Measurements from ENCODE around the gene C1orf159. TPM values are rescaled to one million over a fixed set of nuclear protein-coding genes. Genes with fewer than 3 reads are reported as not detected.
"Not testable (repeated sequence)": the region's sequence is repeated elsewhere in the genome, so short reads cannot be mapped to it uniquely, and the experiment has no call there.

The C1orf159 gene
- total RNA-seq, 1 donor from 2014 or later: 2.1 TPM

GRCh38 chr1:1061682-1062345 is 54.1 kb downstream of the C1orf159 start:
- Histone ChIP-seq H3K36me3 (ENCODE audit: control insufficient read depth in 3 of 3, insufficient read depth in 3 of 3, low read length in 3 of 3) (no peaks in the 10 kb centered on the region), H3K27ac (ENCODE audit: low read depth, low read length) (no peak overlapping the region), H3K4me1 (ENCODE audit: control insufficient read depth in 3 of 3, insufficient read depth in 3 of 3, low read length in 3 of 3) (peaks cover 7 to 22% (median 20%) of the 10 kb centered on the region in 3 donors), H3K27me3 (ENCODE audit: control insufficient read depth in 3 of 3, insufficient read depth in 3 of 3, low read length in 3 of 3) (peaks cover 56 to 76% (median 65%) of the 10 kb centered on the region in 3 donors), H3K9ac (ENCODE audit: low read depth in 1 of 3, low read length in 3 of 3) (no peak overlapping the region), H3K4me3 (ENCODE audit: low read length in 3 of 3) (no peak overlapping the region), H3K9me3 (ENCODE audit: control insufficient read depth in 3 of 3, low read length in 3 of 3) (no peaks in the 10 kb centered on the region)

GRCh38 chr1:1060281-1061000 is 55.4 kb downstream of the C1orf159 start:
- Histone ChIP-seq H3K4me1 (ENCODE audit: control insufficient read depth in 3 of 3, insufficient read depth in 3 of 3, low read length in 3 of 3) (peaks cover 7 to 22% (median 20%) of the 10 kb centered on the region in 3 donors), H3K9ac (ENCODE audit: low read depth in 1 of 3, low read length in 3 of 3) (no peak overlapping the region), H3K4me3 (ENCODE audit: low read length in 3 of 3) (no peak overlapping the region), H3K9me3 (ENCODE audit: control insufficient read depth in 3 of 3, low read length in 3 of 3) (no peaks in the 10 kb centered on the region), H3K36me3 (ENCODE audit: control insufficient read depth in 3 of 3, insufficient read depth in 3 of 3, low read length in 3 of 3) (no peaks in the 10 kb centered on the region), H3K27ac (ENCODE audit: low read depth, low read length) (no peak overlapping the region), H3K27me3 (ENCODE audit: control insufficient read depth in 3 of 3, insufficient read depth in 3 of 3, low read length in 3 of 3) (peaks cover 56 to 77% (median 61%) of the 10 kb centered on the region in 3 donors)

- H3K27ac ChIP-seq (ENCODE audit: low read depth, low read length): no peak overlapping the region
- peak overlapping the region in 2 of 3 donors; percentile 58 to 64 for H3K4me3 ChIP-seq (ENCODE audit: low read length in 3 of 3)
- peaks cover 54 to 74% (median 61%) of the 10 kb centered on the region in 3 donors for H3K27me3 ChIP-seq (ENCODE audit: control insufficient read depth in 3 of 3, insufficient read depth in 3 of 3, low read length in 3 of 3)
- peak overlapping the region in 1 of 3 donors; percentile 45 for H3K9ac ChIP-seq (ENCODE audit: low read depth in 1 of 3, low read length in 3 of 3)
- H3K36me3 ChIP-seq (ENCODE audit: control insufficient read depth in 3 of 3, insufficient read depth in 3 of 3, low read length in 3 of 3): no peaks in the 10 kb centered on the region
- H3K9me3 ChIP-seq (ENCODE audit: control insufficient read depth in 3 of 3, low read length in 3 of 3): no peaks in the 10 kb centered on the region
- peaks cover 7 to 22% (median 20%) of the 10 kb centered on the region in 3 donors for H3K4me1 ChIP-seq (ENCODE audit: control insufficient read depth in 3 of 3, insufficient read depth in 3 of 3, low read length in 3 of 3)
Measured at GRCh38 chr1:1059494-1060280, 56.2 kb downstream of the C1orf159 start.

DNA sequence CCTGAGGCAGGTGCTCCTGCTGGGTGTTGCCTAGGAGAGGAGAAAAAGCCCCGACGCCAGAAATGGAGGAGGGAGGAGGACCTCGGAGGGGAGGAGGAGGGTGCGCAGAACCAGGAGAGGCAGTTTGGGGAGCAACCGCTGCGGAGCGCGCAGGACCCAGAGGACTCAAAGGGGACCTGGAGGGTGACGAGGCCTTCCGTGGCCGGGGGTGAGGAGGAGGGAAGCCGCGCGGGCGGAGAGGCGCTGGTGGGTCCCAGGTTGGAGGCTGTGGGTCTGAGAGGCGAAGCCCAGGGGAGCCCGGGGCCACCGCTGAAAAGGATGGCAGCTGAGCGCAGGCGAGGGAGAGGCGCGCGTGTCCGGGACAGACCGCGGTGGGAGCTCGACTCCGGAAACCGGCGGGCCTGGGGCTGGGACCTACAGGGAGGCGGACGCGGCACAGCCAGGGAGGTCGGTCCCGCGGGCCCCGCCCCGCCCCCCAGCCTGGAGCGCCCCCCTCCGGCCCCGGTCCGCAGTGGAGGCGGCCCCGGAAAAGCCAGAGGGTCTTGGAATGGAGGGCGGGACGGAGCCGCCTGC is 56.9 kb downstream of the C1orf159 start:
- Histone ChIP-seq H3K9me3 (ENCODE audit: control insufficient read depth in 3 of 3, low read length in 3 of 3) (no peaks in the 10 kb centered on the region), H3K4me1 (ENCODE audit: control insufficient read depth in 3 of 3, insufficient read depth in 3 of 3, low read length in 3 of 3) (peaks cover 7 to 18% (median 18%) of the 10 kb centered on the region in 3 donors), H3K4me3 (ENCODE audit: low read length in 3 of 3) (peak overlapping the region; percentile 43 to 64 (median 49)), H3K27me3 (ENCODE audit: control insufficient read depth in 3 of 3, insufficient read depth in 3 of 3, low read length in 3 of 3) (peaks cover 48 to 69% (median 56%) of the 10 kb centered on the region in 3 donors), H3K27ac (ENCODE audit: low read depth, low read length) (no peak overlapping the region), H3K36me3 (ENCODE audit: control insufficient read depth in 3 of 3, insufficient read depth in 3 of 3, low read length in 3 of 3) (no peaks in the 10 kb centered on the region), H3K9ac (ENCODE audit: low read depth in 1 of 3, low read length in 3 of 3) (peak overlapping the region in 1 of 3 donors; percentile 3)

DNA sequence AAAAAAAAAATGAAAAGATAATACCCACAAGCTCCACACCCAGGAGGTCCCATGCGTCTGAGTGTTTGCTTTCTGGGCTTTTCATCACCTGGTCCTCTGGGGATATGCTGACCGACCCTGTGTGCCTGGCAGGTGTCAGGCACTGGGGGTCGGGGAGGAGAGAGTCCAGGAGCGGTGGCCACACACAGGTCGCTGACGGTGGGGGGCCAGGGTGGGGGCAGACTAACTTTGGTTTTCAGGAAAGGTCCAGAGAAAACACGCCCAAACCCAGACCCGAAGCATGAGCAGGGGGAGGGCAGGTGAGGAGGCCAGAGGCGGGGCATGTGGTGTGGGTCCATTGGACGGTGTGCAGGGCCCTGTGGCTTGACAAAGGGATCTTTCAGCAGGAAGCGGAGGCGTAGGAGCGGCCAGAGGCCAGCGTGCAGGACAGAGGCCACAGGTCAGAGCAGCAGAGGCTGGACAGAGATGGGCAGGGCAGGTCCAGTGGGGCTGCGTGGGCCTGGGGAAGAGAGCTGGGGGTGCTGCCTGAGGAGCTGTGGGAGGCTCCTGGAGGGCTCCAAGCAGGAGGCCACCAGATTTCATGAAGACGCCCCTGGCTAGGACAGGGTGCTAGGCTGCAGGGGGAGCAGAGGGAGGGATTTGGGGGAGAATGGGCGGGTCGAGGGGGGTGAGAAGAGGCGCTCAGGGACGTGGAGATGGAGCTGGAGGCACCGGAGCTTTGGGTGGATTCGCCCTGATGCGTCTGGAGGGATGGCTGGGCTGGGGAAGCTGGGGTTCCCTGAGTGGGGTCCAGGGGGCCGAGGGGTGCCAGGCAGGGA is 57.6 kb downstream of the C1orf159 start:
- Histone ChIP-seq H3K4me1 (ENCODE audit: control insufficient read depth in 3 of 3, insufficient read depth in 3 of 3, low read length in 3 of 3) (peaks cover 7 to 14% (median 12%) of the 10 kb centered on the region in 3 donors), H3K4me3 (ENCODE audit: low read length in 3 of 3) (no peak overlapping the region), H3K27me3 (ENCODE audit: control insufficient read depth in 3 of 3, insufficient read depth in 3 of 3, low read length in 3 of 3) (peaks cover 41 to 62% (median 49%) of the 10 kb centered on the region in 3 donors), H3K9me3 (ENCODE audit: control insufficient read depth in 3 of 3, low read length in 3 of 3) (no peaks in the 10 kb centered on the region), H3K27ac (ENCODE audit: low read depth, low read length) (no peak overlapping the region), H3K36me3 (ENCODE audit: control insufficient read depth in 3 of 3, insufficient read depth in 3 of 3, low read length in 3 of 3) (no peaks in the 10 kb centered on the region), H3K9ac (ENCODE audit: low read depth in 1 of 3, low read length in 3 of 3) (no peak overlapping the region)

DNA sequence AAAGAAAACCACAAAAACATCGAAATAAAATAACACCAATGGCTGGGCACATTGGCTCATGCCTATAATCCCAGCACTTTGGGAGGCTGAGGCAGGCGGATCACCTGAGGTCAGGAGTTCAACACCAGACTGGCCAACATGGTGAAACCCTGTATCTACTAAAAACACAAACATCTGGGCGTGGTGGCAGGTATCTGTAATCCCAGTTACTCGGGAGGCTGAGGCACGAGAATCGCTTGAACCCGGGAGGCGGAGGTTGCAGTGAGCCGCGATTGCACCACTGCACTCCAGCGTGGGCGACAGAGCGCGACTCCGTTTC is 58.2 kb downstream of the C1orf159 start:
- H3K27me3 ChIP-seq (ENCODE audit: control insufficient read depth in 3 of 3, insufficient read depth in 3 of 3, low read length in 3 of 3): peaks cover 35 to 57% (median 43%) of the 10 kb centered on the region in 3 donors
- not testable (repeated sequence) for H3K9me3 ChIP-seq (ENCODE audit: control insufficient read depth in 3 of 3, low read length in 3 of 3)

DNA sequence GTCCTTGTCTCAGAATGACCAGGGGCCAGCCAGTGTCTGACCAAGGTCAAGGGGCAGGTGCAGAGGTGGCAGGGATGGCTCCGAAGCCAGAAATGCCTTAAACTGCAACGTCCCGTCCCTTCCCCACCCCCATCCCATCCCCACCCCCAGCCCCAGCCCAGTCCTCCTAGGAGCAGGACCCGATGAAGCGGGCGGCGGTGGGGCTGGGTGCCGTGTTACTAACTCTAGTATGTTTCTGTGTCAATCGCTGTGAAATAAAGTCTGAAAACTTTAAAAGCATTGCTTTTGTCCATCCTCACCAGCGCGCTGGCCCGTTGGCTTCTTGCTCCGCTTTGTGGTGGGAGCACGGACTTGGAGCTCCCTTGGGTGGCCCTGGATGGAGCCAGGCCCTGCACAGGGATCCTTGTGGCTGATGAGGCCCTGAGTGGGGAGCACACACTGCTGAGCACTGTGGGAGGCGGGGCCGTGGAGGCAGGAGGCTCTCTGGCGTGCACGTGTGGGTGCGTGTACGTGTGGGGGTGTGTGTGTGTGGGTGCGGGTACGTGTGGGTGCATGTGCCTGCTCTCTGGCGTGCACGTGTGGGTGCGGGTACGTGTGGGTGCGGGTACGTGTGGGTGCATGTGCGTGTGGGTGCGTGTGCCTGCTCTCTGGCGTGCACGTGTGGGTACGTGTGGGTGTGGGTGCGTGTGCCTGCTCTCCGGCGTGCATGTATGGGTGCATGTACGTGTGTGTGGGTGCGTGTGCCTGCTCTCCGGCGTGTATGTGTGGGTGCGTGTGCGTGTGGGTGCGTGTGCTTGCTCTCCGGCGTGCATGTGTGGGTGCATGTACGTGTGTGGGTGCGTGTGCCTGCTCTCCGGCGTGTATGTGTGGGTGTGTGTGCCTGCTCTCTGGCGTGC is 59.8 kb downstream of the C1orf159 start:
- H3K4me3 ChIP-seq (ENCODE audit: low read length in 3 of 3): no peak overlapping the region
- peaks cover 7 to 14% (median 12%) of the 10 kb centered on the region in 3 donors for H3K4me1 ChIP-seq (ENCODE audit: control insufficient read depth in 3 of 3, insufficient read depth in 3 of 3, low read length in 3 of 3)
- H3K27ac ChIP-seq (ENCODE audit: low read depth, low read length): no peak overlapping the region
- H3K9me3 ChIP-seq (ENCODE audit: control insufficient read depth in 3 of 3, low read length in 3 of 3): no peaks in the 10 kb centered on the region
- H3K27me3 ChIP-seq (ENCODE audit: control insufficient read depth in 3 of 3, insufficient read depth in 3 of 3, low read length in 3 of 3): peaks cover 29 to 47% (median 32%) of the 10 kb centered on the region in 3 donors
- H3K9ac ChIP-seq (ENCODE audit: low read depth in 1 of 3, low read length in 3 of 3): no peak overlapping the region
- H3K36me3 ChIP-seq (ENCODE audit: control insufficient read depth in 3 of 3, insufficient read depth in 3 of 3, low read length in 3 of 3): peaks cover 0 to 2% (median 0%) of the 10 kb centered on the region in 3 donors

More for the DNA sequence above, 58.2 kb downstream of the C1orf159 start:
- H3K36me3 ChIP-seq (ENCODE audit: control insufficient read depth in 3 of 3, insufficient read depth in 3 of 3, low read length in 3 of 3); H3K27ac ChIP-seq (ENCODE audit: low read depth, low read length); H3K9ac ChIP-seq (ENCODE audit: low read depth in 1 of 3, low read length in 3 of 3); H3K4me3 ChIP-seq (ENCODE audit: low read length in 3 of 3): not testable (repeated sequence)
- H3K4me1 ChIP-seq (ENCODE audit: control insufficient read depth in 3 of 3, insufficient read depth in 3 of 3, low read length in 3 of 3): peaks cover 7 to 14% (median 12%) of the 10 kb centered on the region in 3 donors

DNA sequence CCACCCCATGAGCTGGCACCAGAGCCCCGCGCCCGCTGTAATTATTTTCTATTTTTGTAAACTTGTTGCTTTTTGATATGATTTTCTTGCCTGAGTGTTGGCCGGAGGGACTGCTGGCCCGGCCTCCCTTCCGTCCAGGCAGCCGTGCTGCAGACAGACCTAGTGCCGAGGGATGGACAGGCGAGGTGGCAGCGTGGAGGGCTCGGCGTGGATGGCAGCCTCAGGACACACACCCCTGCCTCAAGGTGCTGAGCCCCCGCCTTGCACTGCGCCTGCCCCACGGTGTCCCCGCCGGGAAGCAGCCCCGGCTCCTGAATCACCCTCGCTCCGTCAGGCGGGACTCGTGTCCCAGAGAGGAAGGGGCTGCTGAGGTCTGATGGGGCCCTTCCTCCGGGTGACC is 60.9 kb downstream of the C1orf159 start:
- H3K9ac ChIP-seq (ENCODE audit: low read depth in 1 of 3, low read length in 3 of 3): no peak overlapping the region
- H3K4me3 ChIP-seq (ENCODE audit: low read length in 3 of 3): no peak overlapping the region
- H3K36me3 ChIP-seq (ENCODE audit: control insufficient read depth in 3 of 3, insufficient read depth in 3 of 3, low read length in 3 of 3): peaks cover 0 to 2% (median 2%) of the 10 kb centered on the region in 3 donors
- peaks cover 7 to 14% (median 11%) of the 10 kb centered on the region in 3 donors for H3K4me1 ChIP-seq (ENCODE audit: control insufficient read depth in 3 of 3, insufficient read depth in 3 of 3, low read length in 3 of 3)
- no peaks in the 10 kb centered on the region for H3K9me3 ChIP-seq (ENCODE audit: control insufficient read depth in 3 of 3, low read length in 3 of 3)
- no peak overlapping the region for H3K27ac ChIP-seq (ENCODE audit: low read depth, low read length)
- peaks cover 22 to 37% (median 25%) of the 10 kb centered on the region in 3 donors for H3K27me3 ChIP-seq (ENCODE audit: control insufficient read depth in 3 of 3, insufficient read depth in 3 of 3, low read length in 3 of 3)
